ENCODE measurements around the gene CINP.
"Not testable (repeated sequence)": the region's sequence is repeated elsewhere in the genome, so short reads cannot be mapped to it uniquely, and the experiment has no call there.

The CINP gene

DNA sequence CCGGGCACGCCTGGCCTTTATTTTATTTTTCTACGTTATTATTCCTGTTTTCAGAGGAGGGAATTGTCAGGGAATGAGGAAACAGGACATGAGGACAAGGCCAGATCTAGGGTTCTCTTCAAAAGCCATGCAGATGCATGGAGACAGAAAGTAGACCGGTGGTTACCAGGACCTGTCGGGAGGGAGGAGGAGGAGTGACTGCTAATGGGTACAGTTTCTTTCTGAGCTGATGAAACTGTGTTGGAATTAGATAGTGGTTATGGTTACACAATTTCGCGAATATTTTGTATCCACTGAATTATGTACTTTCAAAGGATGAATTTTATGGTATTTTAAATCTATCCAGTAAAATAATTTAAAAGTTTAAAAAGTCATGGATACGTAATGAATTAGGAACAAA is 31.9 kb downstream of the CINP start:
- H3K4me1 ChIP-seq (ENCODE audit: insufficient read depth, low read length, poor library complexity, severe bottlenecking), result no peaks in the 10 kb centered on the region
- TF ChIP-seq, protein P1, sequence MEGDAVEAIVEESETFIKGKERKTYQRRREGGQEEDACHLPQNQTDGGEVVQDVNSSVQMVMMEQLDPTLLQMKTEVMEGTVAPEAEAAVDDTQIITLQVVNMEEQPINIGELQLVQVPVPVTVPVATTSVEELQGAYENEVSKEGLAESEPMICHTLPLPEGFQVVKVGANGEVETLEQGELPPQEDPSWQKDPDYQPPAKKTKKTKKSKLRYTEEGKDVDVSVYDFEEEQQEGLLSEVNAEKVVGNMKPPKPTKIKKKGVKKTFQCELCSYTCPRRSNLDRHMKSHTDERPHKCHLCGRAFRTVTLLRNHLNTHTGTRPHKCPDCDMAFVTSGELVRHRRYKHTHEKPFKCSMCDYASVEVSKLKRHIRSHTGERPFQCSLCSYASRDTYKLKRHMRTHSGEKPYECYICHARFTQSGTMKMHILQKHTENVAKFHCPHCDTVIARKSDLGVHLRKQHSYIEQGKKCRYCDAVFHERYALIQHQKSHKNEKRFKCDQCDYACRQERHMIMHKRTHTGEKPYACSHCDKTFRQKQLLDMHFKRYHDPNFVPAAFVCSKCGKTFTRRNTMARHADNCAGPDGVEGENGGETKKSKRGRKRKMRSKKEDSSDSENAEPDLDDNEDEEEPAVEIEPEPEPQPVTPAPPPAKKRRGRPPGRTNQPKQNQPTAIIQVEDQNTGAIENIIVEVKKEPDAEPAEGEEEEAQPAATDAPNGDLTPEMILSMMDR (conservative IDR thresholded peaks at IDR 0.05; ENCODE audit: low read length), result no peak
- TF ChIP-seq EZH2phosphoT487 (IDR thresholded peaks at IDR 0.05; ENCODE audit: borderline replicate concordance), result no peak
- no peak overlapping the region for H3K4me2 ChIP-seq (ENCODE audit: low read depth, low read length, poor library complexity, severe bottlenecking)
- H3K27me3 ChIP-seq (ENCODE audit: insufficient read depth, low read length, poor library complexity, severe bottlenecking), result no peaks in the 10 kb centered on the region
- H3K4me3 ChIP-seq (ENCODE audit: low read length, poor library complexity, severe bottlenecking), result no peak overlapping the region
- no peak overlapping the region for H2AFZ ChIP-seq (ENCODE audit: low read length)
- no peaks in the 10 kb centered on the region for H3F3A ChIP-seq (ENCODE audit: low read depth)
- H3K9me3 ChIP-seq (ENCODE audit: insufficient read depth, low read depth, low read length), result no peaks in the 10 kb centered on the region
- no peaks in the 10 kb centered on the region for H3K36me3 ChIP-seq (ENCODE audit: insufficient read depth, low read length)
- H3K9ac ChIP-seq (ENCODE audit: low read depth, low read length, poor library complexity, severe bottlenecking), result no peak overlapping the region
- H3K79me2 ChIP-seq (ENCODE audit: insufficient read depth, low read length), result no peaks in the 10 kb centered on the region
- no peaks in the 10 kb centered on the region for H3K9me2 ChIP-seq (replicated peaks; ENCODE audit: low read depth, low read length)
- no peaks in the 10 kb centered on the region for H4K20me1 ChIP-seq (ENCODE audit: insufficient read depth, low read length, poor library complexity, severe bottlenecking)

DNA sequence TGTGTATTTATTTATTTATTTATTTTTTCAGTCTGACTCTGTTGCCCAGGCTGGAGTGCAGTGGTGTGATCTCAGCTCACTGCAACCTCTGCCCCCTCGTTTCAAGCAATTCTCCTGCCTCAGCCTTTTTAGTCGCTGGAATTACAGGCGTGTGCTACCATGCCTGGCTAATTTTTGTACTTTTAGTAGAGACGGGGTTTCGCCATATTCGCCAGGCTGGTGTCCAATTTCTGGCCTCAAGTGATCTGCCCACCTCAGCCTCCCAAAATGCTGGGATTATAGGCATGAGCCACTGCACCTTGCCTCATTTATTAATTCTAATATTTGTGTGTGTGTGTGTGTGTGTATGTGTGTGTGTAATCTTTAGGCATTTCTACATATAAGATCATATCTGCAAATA is 33.3 kb downstream of the CINP start:
- H3F3A ChIP-seq (ENCODE audit: low read depth); H3K9me3 ChIP-seq (ENCODE audit: insufficient read depth, low read depth, low read length); H3K9ac ChIP-seq (ENCODE audit: low read depth, low read length, poor library complexity, severe bottlenecking); H2AFZ ChIP-seq (ENCODE audit: low read length); H4K20me1 ChIP-seq (ENCODE audit: insufficient read depth, low read length, poor library complexity, severe bottlenecking); H3K36me3 ChIP-seq (ENCODE audit: insufficient read depth, low read length); H3K4me1 ChIP-seq (ENCODE audit: insufficient read depth, low read length, poor library complexity, severe bottlenecking); H3K4me3 ChIP-seq (ENCODE audit: low read length, poor library complexity, severe bottlenecking); H3K9me2 ChIP-seq (replicated peaks; ENCODE audit: low read depth, low read length); H3K79me2 ChIP-seq (ENCODE audit: insufficient read depth, low read length); H3K4me2 ChIP-seq (ENCODE audit: low read depth, low read length, poor library complexity, severe bottlenecking); H3K27me3 ChIP-seq (ENCODE audit: insufficient read depth, low read length, poor library complexity, severe bottlenecking): not testable (repeated sequence)

DNA sequence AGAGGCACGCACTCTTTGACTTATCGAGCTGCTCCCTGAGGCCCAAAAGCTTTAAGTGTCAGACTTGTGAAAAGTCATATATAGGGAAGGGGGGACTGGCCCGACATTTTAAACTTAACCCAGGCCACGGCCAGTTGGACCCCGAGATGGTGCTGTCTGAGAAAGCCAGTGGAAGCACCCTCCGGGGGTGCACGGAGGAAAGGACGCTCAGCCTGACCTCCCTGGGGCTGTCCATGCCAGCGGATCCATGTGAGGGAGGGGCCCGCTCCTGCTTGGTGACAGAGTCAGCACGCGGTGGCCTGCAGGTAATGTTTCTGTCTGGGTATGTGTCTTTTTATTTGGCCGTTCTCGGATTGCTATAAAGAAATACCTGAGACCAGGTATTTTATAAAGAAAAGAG is 36.1 kb downstream of the CINP start:
- Histone ChIP-seq H3K36me3 (ENCODE audit: insufficient read depth, low read length) (no peaks in the 10 kb centered on the region), H3K4me3 (ENCODE audit: low read length, poor library complexity, severe bottlenecking) (no peak overlapping the region)

DNA sequence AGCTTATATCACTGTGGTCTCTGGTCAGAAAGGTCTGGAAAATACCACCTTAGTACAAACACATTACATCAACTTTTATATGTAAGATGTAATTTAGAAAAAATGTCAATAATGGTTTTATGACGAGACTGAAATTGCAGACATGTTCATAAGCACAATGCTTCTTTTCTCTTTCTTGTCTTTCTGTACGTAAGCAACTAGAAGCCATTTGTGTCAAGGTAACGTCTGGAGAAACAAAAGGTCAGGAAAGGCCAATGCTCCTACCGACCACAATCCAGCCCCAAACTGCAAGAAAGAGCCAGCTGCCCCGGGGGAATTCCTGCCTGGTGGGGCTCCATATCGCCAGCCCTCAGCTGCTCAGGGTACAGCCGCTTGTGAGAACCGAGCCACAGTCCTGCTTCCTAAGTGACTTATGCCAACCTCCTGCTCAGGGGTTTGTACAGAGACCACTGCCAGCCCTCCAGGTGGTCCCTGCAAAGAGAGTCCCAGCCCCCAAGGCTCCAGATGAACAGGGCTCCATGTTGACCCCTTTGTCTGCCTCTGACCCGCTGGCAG is 36.8 kb downstream of the CINP start:
- Histone ChIP-seq H3K36me3 (ENCODE audit: insufficient read depth, low read length) (no peaks in the 10 kb centered on the region), H3K79me2 (ENCODE audit: insufficient read depth, low read length) (peaks cover 2% of the 10 kb centered on the region), H2AFZ (ENCODE audit: low read length) (no peak overlapping the region), H3K9me3 (ENCODE audit: insufficient read depth, low read depth, low read length) (no peaks in the 10 kb centered on the region), H3K4me3 (ENCODE audit: low read length, poor library complexity, severe bottlenecking) (no peak overlapping the region), H3K4me2 (ENCODE audit: low read depth, low read length, poor library complexity, severe bottlenecking) (no peak overlapping the region), H3K9me2 (replicated peaks; ENCODE audit: low read depth, low read length) (no peaks in the 10 kb centered on the region), H3K9ac (ENCODE audit: low read depth, low read length, poor library complexity, severe bottlenecking) (no peak overlapping the region), H3K4me1 (ENCODE audit: insufficient read depth, low read length, poor library complexity, severe bottlenecking) (peaks cover 6% of the 10 kb centered on the region), H3F3A (ENCODE audit: low read depth) (no peaks in the 10 kb centered on the region), H3K27me3 (ENCODE audit: insufficient read depth, low read length, poor library complexity, severe bottlenecking) (no peaks in the 10 kb centered on the region), H4K20me1 (ENCODE audit: insufficient read depth, low read length, poor library complexity, severe bottlenecking) (no peaks in the 10 kb centered on the region)
- TF ChIP-seq EZH2phosphoT487 (IDR thresholded peaks at IDR 0.05; ENCODE audit: borderline replicate concordance), result no peak
- TF ChIP-seq, protein P1 (conservative IDR thresholded peaks at IDR 0.05; ENCODE audit: low read length), result no peak

More for the DNA sequence above, 36.1 kb downstream of the CINP start:
- TF ChIP-seq, protein P1 (conservative IDR thresholded peaks at IDR 0.05; ENCODE audit: low read length), result no peak
- no peak for TF ChIP-seq EZH2phosphoT487 (IDR thresholded peaks at IDR 0.05; ENCODE audit: borderline replicate concordance)
- Histone ChIP-seq H2AFZ (ENCODE audit: low read length) (no peak overlapping the region), H3K4me2 (ENCODE audit: low read depth, low read length, poor library complexity, severe bottlenecking) (no peak overlapping the region), H3K9me3 (ENCODE audit: insufficient read depth, low read depth, low read length) (no peaks in the 10 kb centered on the region), H3K9me2 (replicated peaks; ENCODE audit: low read depth, low read length) (no peaks in the 10 kb centered on the region), H3K79me2 (ENCODE audit: insufficient read depth, low read length) (no peaks in the 10 kb centered on the region), H3K4me1 (ENCODE audit: insufficient read depth, low read length, poor library complexity, severe bottlenecking) (no peaks in the 10 kb centered on the region), H4K20me1 (ENCODE audit: insufficient read depth, low read length, poor library complexity, severe bottlenecking) (no peaks in the 10 kb centered on the region), H3K9ac (ENCODE audit: low read depth, low read length, poor library complexity, severe bottlenecking) (no peak overlapping the region), H3F3A (ENCODE audit: low read depth) (no peaks in the 10 kb centered on the region), H3K27me3 (ENCODE audit: insufficient read depth, low read length, poor library complexity, severe bottlenecking) (no peaks in the 10 kb centered on the region)

Measured in Loucy (cell line).